ENCODE data around the gene ASB12.

GRCh38 chrX:64204701-64205440 is 25.5 kb downstream of the ASB12 start:
- no peak for TF ChIP-seq CTCF (IDR thresholded peaks at IDR 0.05)
- no peak for TF ChIP-seq POLR2A (IDR thresholded peaks at IDR 0.05)

Data from adrenal gland (tissue), 5 donors.